Loucy (cell line): ENCODE data around the gene WIPI1.
"Not testable (repeated sequence)": the region's sequence is repeated elsewhere in the genome, so short reads cannot be mapped to it uniquely, and the experiment has no call there.

Experiments
- H2AFZ ChIP-seq: fragments of 200-600 bp; sonication (generic); 2 replicates; pipeline ENCODE4 v1.6.0; 2016; ENCODE audit warnings: antibody characterized with exemption, mild to moderate bottlenecking, low read length, moderate library complexity
- H3F3A ChIP-seq: fragments of 200-600 bp; 2 replicates; pipeline ENCODE4 v1.6.0; 2016; ENCODE audit warnings: antibody characterized with exemption, low read depth, mild to moderate bottlenecking
- H3K27me3 ChIP-seq: fragments of 200-600 bp; sonication (generic); 2 replicates; pipeline ENCODE4 v1.6.1; 2014; ENCODE audit warnings: low read length, mild to moderate bottlenecking; ENCODE audit not compliant: insufficient read depth, poor library complexity, severe bottlenecking
- H3K36me3 ChIP-seq: fragments of 200-600 bp; sonication (generic); 2 replicates; pipeline ENCODE4 v1.6.1; 2016; ENCODE audit warnings: low read length; ENCODE audit not compliant: insufficient read depth
- H3K4me1 ChIP-seq: fragments of 200-600 bp; sonication (generic); 2 replicates; pipeline ENCODE4 v1.5.1; 2014; ENCODE audit warnings: low read length, mild to moderate bottlenecking; ENCODE audit not compliant: insufficient read depth, poor library complexity, severe bottlenecking
- H3K4me2 ChIP-seq: fragments of 200-600 bp; sonication (generic); 2 replicates; pipeline ENCODE4 v1.6.0; 2014; ENCODE audit warnings: antibody characterized with exemption, low read length, low read depth, mild to moderate bottlenecking; ENCODE audit not compliant: poor library complexity, severe bottlenecking
- H3K4me3 ChIP-seq: fragments of 200-600 bp; sonication (generic); 2 replicates; pipeline ENCODE4 v1.5.1; 2014; ENCODE audit warnings: low read length, mild to moderate bottlenecking, mixed read lengths; ENCODE audit not compliant: poor library complexity, severe bottlenecking
- H3K79me2 ChIP-seq: fragments of 200-600 bp; sonication (generic); 2 replicates; pipeline ENCODE4 v1.6.1; 2014; ENCODE audit warnings: low read length; ENCODE audit not compliant: insufficient read depth
- H3K9ac ChIP-seq: fragments of 200-600 bp; sonication (generic); 2 replicates; pipeline ENCODE4 v1.6.0; 2014; ENCODE audit warnings: mild to moderate bottlenecking, low read depth, low read length, moderate library complexity; ENCODE audit not compliant: poor library complexity, severe bottlenecking
- H3K9me2 ChIP-seq: fragments of 200-600 bp; sonication (generic); replicated peaks from 2 replicates; pipeline ENCODE4 v1.6.1; 2016; ENCODE audit warnings: low read depth, low read length, mixed read lengths
- H3K9me3 ChIP-seq: fragments of 200-600 bp; sonication (generic); 2 replicates; pipeline ENCODE4 v1.6.1; 2014; ENCODE audit warnings: mild to moderate bottlenecking, antibody characterized with exemption, low read length, low read depth; ENCODE audit not compliant: insufficient read depth
- H4K20me1 ChIP-seq: fragments of 200-600 bp; sonication (generic); 2 replicates; pipeline ENCODE4 v1.6.0; 2014; ENCODE audit warnings: antibody characterized with exemption, low read length, mild to moderate bottlenecking; ENCODE audit not compliant: insufficient read depth, poor library complexity, severe bottlenecking
- EZH2phosphoT487 ChIP-seq: fragments of 200-600 bp; IDR thresholded peaks from 2 replicates; pipeline ENCODE4 v1.6.1; 2018; ENCODE audit warnings: antibody characterized with exemption, mild to moderate bottlenecking, moderate library complexity, borderline replicate concordance
- TF ChIP-seq, protein P1 (sequence below): fragments of 200-600 bp; sonication (generic); conservative IDR thresholded peaks from 2 replicates; pipeline ENCODE4 v1.5.1; 2014; ENCODE audit warnings: mild to moderate bottlenecking, antibody characterized with exemption, low read length

The WIPI1 gene

GRCh38 chr17:68418876-68419275 lies 38.4 kb downstream of the WIPI1 start:
- H3F3A ChIP-seq: no peaks in the 10 kb centered on the region
- H3K79me2 ChIP-seq: no peaks in the 10 kb centered on the region
- H3K9ac ChIP-seq: no peak overlapping the region
- H3K4me2 ChIP-seq: no peak overlapping the region
- H3K9me2 ChIP-seq: no peaks in the 10 kb centered on the region
- no peak for TF ChIP-seq EZH2phosphoT487
- TF ChIP-seq, protein P1, sequence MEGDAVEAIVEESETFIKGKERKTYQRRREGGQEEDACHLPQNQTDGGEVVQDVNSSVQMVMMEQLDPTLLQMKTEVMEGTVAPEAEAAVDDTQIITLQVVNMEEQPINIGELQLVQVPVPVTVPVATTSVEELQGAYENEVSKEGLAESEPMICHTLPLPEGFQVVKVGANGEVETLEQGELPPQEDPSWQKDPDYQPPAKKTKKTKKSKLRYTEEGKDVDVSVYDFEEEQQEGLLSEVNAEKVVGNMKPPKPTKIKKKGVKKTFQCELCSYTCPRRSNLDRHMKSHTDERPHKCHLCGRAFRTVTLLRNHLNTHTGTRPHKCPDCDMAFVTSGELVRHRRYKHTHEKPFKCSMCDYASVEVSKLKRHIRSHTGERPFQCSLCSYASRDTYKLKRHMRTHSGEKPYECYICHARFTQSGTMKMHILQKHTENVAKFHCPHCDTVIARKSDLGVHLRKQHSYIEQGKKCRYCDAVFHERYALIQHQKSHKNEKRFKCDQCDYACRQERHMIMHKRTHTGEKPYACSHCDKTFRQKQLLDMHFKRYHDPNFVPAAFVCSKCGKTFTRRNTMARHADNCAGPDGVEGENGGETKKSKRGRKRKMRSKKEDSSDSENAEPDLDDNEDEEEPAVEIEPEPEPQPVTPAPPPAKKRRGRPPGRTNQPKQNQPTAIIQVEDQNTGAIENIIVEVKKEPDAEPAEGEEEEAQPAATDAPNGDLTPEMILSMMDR: no peak
- H3K27me3 ChIP-seq: no peaks in the 10 kb centered on the region
- H3K36me3 ChIP-seq: no peaks in the 10 kb centered on the region
- H3K4me3 ChIP-seq: no peak overlapping the region
- H2AFZ ChIP-seq: no peak overlapping the region
- no peaks in the 10 kb centered on the region for H3K9me3 ChIP-seq
- H4K20me1 ChIP-seq: no peaks in the 10 kb centered on the region
- peaks cover 7% of the 10 kb centered on the region for H3K4me1 ChIP-seq

- Histone ChIP-seq H3K4me1 (peaks cover 7% of the 10 kb centered on the region), H4K20me1 (no peaks in the 10 kb centered on the region), H3K9me3 (no peaks in the 10 kb centered on the region), H3K9ac (no peak overlapping the region), H3K4me2 (no peak overlapping the region), H3K9me2 (no peaks in the 10 kb centered on the region), H3K36me3 (no peaks in the 10 kb centered on the region), H3F3A (no peaks in the 10 kb centered on the region), H3K4me3 (no peak overlapping the region), H3K79me2 (no peaks in the 10 kb centered on the region), H2AFZ (no peak overlapping the region), H3K27me3 (no peaks in the 10 kb centered on the region)
- TF ChIP-seq, protein P1: no peak
- no peak for TF ChIP-seq EZH2phosphoT487
Measured at GRCh38 chr17:68417317-68417716, 40.0 kb downstream of the WIPI1 start.

DNA sequence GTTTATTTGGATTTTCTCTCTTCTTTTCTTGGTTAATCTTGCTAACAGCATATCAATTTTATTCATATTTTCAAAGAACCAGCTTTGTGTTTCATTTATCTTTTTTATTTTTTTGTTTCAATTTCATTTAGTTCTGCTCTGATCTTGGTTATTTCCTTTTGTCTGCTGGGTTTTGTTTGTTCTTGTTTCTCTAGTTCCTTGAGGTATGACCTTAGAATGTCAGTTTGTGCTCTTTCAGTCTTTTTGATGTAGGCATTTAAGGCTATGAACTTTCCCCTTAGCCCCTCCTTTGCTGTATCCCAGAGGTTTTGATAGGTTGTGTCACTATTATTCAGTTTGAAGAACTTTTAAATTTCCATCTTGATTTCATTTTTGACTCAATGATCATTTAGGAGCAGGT lies 42.4 kb downstream of the WIPI1 start:
- not testable (repeated sequence) for H4K20me1 ChIP-seq, H3K27me3 ChIP-seq, H3K4me2 ChIP-seq, H2AFZ ChIP-seq, H3F3A ChIP-seq, H3K9me2 ChIP-seq, H3K4me1 ChIP-seq, H3K36me3 ChIP-seq, H3K4me3 ChIP-seq, H3K9ac ChIP-seq, H3K9me3 ChIP-seq, H3K79me2 ChIP-seq

- H2AFZ ChIP-seq: peak overlapping the region; percentile 4; the same call in 1 of the 2 replicates
Measured at GRCh38 chr17:68413597-68414560, 43.4 kb downstream of the WIPI1 start.

GRCh38 chr17:68407656-68408055 lies 49.6 kb downstream of the WIPI1 start:
- H3K36me3 ChIP-seq, H3K9ac ChIP-seq, H3K4me1 ChIP-seq, H3K27me3 ChIP-seq, H3K4me3 ChIP-seq, H4K20me1 ChIP-seq, H3K79me2 ChIP-seq, H3K4me2 ChIP-seq, H2AFZ ChIP-seq, H3K9me2 ChIP-seq, H3F3A ChIP-seq, H3K9me3 ChIP-seq: not testable (repeated sequence)

More at GRCh38 chr17:68413597-68414560, 43.4 kb downstream of the WIPI1 start:
- H3K4me1 ChIP-seq, H3K9me3 ChIP-seq, H3F3A ChIP-seq, H3K36me3 ChIP-seq, H3K79me2 ChIP-seq, H3K27me3 ChIP-seq, H4K20me1 ChIP-seq, H3K9me2 ChIP-seq, H3K9ac ChIP-seq: not testable (repeated sequence)
- H3K4me2 ChIP-seq: peak overlapping the region; percentile 83
- H3K4me3 ChIP-seq: peak overlapping the region; percentile 65

DNA sequence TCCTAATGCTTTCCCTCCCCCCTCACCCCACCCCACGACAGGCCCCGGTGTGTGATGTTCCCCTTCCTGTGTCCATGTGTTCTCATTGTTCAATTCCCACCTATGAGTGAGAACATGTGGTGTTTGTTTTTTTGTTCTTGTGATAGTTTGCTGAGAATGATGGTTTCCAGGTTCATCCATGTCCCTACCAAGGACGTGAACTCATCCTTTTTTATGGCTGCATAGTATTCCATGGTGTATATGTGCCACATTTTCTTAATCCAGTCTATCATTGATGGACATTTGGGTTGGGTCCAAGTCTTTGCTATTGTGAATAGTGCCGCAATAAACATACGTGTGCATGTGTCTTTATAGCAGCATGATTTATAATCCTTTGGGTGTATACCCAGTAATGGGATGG lies 53.5 kb downstream of the WIPI1 start:
- H3F3A ChIP-seq, H2AFZ ChIP-seq, H4K20me1 ChIP-seq, H3K4me1 ChIP-seq, H3K79me2 ChIP-seq, H3K4me3 ChIP-seq, H3K9me3 ChIP-seq, H3K9me2 ChIP-seq, H3K27me3 ChIP-seq, H3K9ac ChIP-seq, H3K36me3 ChIP-seq, H3K4me2 ChIP-seq: not testable (repeated sequence)
